Smooth muscle cell (in vitro differentiated cells): ENCODE results near the gene UCKL1. TPM values are rescaled to one million over a fixed set of nuclear protein-coding genes. Genes with fewer than 3 reads are reported as not detected.

Experiments used
- DNase-seq: peaks from one replicate; lab custom pipeline; 2025; ENCODE audit not compliant: unreplicated experiment; lab: John Stamatoyannopoulos, UW
- H2AFZ ChIP-seq: fragments of 200-600 bp; sonication (generic); 2 replicates; pipeline ENCODE4 v1.6.0; 2016; ENCODE audit warnings: antibody characterized with exemption, low read depth, mild to moderate bottlenecking
- H3F3A ChIP-seq: fragments of 200-600 bp; sonication (generic); 2 replicates; pipeline ENCODE4 v1.6.0; 2017; ENCODE audit warnings: antibody characterized with exemption, low read depth
- H3K27ac ChIP-seq: fragments of 200-600 bp; sonication (generic); 2 replicates; pipeline ENCODE4 v1.5.1; 2016; ENCODE audit warnings: low read depth, mild to moderate bottlenecking
- H3K27me3 ChIP-seq: fragments of 200-600 bp; sonication (generic); 2 replicates; pipeline ENCODE4 v1.6.1; 2016; ENCODE audit warnings: low read depth, mild to moderate bottlenecking
- H3K36me3 ChIP-seq: fragments of 200-600 bp; sonication (generic); 2 replicates; pipeline ENCODE4 v1.5.1; 2016; ENCODE audit warnings: low read depth
- H3K4me1 ChIP-seq: fragments of 200-600 bp; sonication (generic); 2 replicates; pipeline ENCODE4 v1.5.1; 2016; ENCODE audit warnings: low read depth
- H3K4me2 ChIP-seq: fragments of 200-600 bp; sonication (generic); 2 replicates; pipeline ENCODE4 v1.6.0; 2016; ENCODE audit warnings: mild to moderate bottlenecking
- H3K4me3 ChIP-seq: fragments of 200-600 bp; sonication (generic); 2 replicates; pipeline ENCODE4 v1.5.1; 2016; ENCODE audit warnings: mild to moderate bottlenecking
- H3K79me2 ChIP-seq: fragments of 200-600 bp; sonication (generic); 2 replicates; pipeline ENCODE4 v1.6.0; 2016; ENCODE audit warnings: low read depth, mild to moderate bottlenecking
- H3K9ac ChIP-seq: fragments of 200-600 bp; sonication (generic); 2 replicates; pipeline ENCODE4 v1.6.0; 2016; ENCODE audit warnings: low read depth
- H3K9me3 ChIP-seq: fragments of 200-600 bp; sonication (generic); replicated peaks from 2 replicates; pipeline ENCODE4 v1.5.1; 2016; ENCODE audit warnings: low read depth
- H4K20me1 ChIP-seq: fragments of 200-600 bp; sonication (generic); 2 replicates; pipeline ENCODE4 v1.6.0; 2016; ENCODE audit warnings: low read depth
- WGBS: methylation state at CpG from one replicate; pipeline ENCODE4 v1.1.7; 2016; ENCODE audit warnings: low lambda C conversion rate; 5-methylcytosine and 5-hydroxymethylcytosine counted together
- polyA plus RNA-seq: library from polyadenylated mRNA; unstranded; fragments of >200 nt; fragmentation: Nextera tagmentation; extraction: Ambion mirVana; gene quantifications from 2 replicates; pipeline ENCODE4 v1.2.1, GENCODE V29; 2016
- total RNA-seq: library from RNA; depleted of rRNA; stranded (reverse); fragments of >200 nt; gene quantifications from 2 replicates; pipeline ENCODE4 v1.2.3, GENCODE V29; 2014
- TF ChIP-seq, protein P1 (sequence below): fragments of 200-600 bp; sonication (generic); IDR thresholded peaks from 2 replicates; pipeline ENCODE4 v1.5.1; 2017; ENCODE audit warnings: borderline replicate concordance, mild to moderate bottlenecking, antibody characterized with exemption; ENCODE audit not compliant: insufficient read depth, poor library complexity, severe bottlenecking

The UCKL1 gene
- 12.8 and 17.2 TPM in 2 replicates for total RNA-seq
- 22.6 and 29.3 TPM in 2 replicates for polyA plus RNA-seq

DNA sequence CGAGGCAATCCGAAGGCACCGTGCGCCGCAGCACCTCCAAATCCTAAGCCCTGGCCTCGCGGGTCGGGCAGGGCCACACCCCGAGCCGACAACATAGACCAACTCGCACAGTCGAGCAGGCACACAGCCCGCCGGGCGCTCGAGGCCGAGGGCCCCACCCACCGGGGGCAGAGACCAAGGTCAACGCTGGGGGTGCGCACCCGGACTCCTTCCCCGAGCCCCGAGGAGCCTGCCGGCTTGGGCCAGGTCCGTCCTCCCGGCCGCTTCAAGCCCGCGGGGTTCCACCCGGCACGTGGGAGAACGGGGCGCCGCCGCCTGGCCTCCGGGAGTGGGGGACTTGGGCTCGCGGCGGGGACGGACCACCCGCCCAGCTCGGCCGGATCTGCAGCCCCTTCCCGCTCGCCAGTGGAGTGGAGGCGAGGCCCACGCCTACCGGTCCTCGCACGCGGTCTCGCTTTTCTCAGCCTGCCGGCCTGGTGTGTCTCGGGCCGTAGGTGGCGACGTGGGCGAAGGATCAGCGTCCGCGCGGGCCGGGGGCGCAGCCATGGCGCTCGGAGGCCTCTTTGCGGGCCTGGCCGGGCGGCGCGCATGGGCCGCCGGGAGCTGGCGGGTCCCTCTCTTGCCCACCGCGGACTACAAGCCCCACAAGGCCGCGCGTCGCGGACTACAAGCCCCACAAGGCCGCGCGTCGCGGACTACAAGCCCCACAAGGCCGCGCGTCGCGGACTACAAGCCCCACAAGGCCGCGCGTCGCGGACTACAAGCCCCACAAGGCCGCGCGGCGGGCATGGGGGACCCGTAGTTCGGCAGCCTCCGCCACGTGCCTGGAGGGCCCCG, at the start of gene UCKL1:
UCKL1 (minus strand) TSS at position 590 of the 837 bp plus-strand sequence; CDS start at position 546, 44 bp downstream.
- peak within 1 kb of the TSS; percentile 80 for H3K27ac ChIP-seq
- H4K20me1 ChIP-seq: peaks cover 47% of the 10 kb centered on the region
- peak; percentile 60 for DNase-seq
- peak within 1 kb of the TSS; percentile 83 for H3K9ac ChIP-seq
- no peaks in the 10 kb centered on the region for H3K27me3 ChIP-seq
- H3K4me3 ChIP-seq: peak within 1 kb of the TSS; percentile 99
- TF ChIP-seq, protein P1, sequence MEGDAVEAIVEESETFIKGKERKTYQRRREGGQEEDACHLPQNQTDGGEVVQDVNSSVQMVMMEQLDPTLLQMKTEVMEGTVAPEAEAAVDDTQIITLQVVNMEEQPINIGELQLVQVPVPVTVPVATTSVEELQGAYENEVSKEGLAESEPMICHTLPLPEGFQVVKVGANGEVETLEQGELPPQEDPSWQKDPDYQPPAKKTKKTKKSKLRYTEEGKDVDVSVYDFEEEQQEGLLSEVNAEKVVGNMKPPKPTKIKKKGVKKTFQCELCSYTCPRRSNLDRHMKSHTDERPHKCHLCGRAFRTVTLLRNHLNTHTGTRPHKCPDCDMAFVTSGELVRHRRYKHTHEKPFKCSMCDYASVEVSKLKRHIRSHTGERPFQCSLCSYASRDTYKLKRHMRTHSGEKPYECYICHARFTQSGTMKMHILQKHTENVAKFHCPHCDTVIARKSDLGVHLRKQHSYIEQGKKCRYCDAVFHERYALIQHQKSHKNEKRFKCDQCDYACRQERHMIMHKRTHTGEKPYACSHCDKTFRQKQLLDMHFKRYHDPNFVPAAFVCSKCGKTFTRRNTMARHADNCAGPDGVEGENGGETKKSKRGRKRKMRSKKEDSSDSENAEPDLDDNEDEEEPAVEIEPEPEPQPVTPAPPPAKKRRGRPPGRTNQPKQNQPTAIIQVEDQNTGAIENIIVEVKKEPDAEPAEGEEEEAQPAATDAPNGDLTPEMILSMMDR: no peak
- peak within 1 kb of the TSS; percentile 39 for H2AFZ ChIP-seq
- whole genome bisulfite sequencing: under 1% methylated on average over 99 of the region's 105 CpGs
- no peaks in the 10 kb centered on the region for H3F3A ChIP-seq
- no peaks in the 10 kb centered on the region for H3K36me3 ChIP-seq
- H3K4me1 ChIP-seq: peaks cover 10% of the 10 kb centered on the region
- peaks cover 50% of the 10 kb centered on the region for H3K79me2 ChIP-seq
- H3K9me3 ChIP-seq: no peaks in the 10 kb centered on the region
- peak within 1 kb of the TSS; percentile 100 for H3K4me2 ChIP-seq

DNA sequence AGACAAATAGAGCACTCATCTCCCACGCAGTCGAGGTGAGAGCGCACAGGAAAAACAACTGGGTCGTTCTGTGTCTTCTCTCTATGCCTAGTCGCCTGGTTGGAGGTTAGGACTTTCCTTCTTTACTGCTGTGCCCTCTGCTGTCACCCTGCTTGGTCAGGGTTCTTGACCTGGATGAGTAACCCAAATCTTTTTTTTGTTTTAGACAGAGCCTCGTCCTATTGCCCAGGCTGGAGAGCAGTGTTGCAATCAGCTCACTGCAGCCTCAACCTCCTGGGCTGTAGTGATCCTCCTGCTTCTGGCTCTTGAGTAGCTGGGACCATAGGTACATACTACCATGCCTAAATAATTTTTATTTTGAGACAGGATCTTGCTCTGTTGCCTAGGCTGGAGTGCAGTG, 49.2 kb upstream of the UCKL1 start:
- H3K79me2 ChIP-seq: peaks cover 7% of the 10 kb centered on the region
- TF ChIP-seq, protein P1: no peak
- H3K4me2 ChIP-seq: no peak overlapping the region
- no peaks in the 10 kb centered on the region for H3K4me1 ChIP-seq
- H3K9ac ChIP-seq: no peak overlapping the region
- peaks cover 12% of the 10 kb centered on the region for H3K36me3 ChIP-seq
- H3K4me3 ChIP-seq: no peak overlapping the region
- WGBS: 96% methylated on average over 6 of the region's 6 CpGs
- no peaks in the 10 kb centered on the region for H3K9me3 ChIP-seq
- no peaks in the 10 kb centered on the region for H3F3A ChIP-seq
- no peak overlapping the region for H2AFZ ChIP-seq
- no peak for DNase-seq
- peaks cover 65% of the 10 kb centered on the region for H4K20me1 ChIP-seq
- no peak overlapping the region for H3K27ac ChIP-seq
- no peaks in the 10 kb centered on the region for H3K27me3 ChIP-seq

DNA sequence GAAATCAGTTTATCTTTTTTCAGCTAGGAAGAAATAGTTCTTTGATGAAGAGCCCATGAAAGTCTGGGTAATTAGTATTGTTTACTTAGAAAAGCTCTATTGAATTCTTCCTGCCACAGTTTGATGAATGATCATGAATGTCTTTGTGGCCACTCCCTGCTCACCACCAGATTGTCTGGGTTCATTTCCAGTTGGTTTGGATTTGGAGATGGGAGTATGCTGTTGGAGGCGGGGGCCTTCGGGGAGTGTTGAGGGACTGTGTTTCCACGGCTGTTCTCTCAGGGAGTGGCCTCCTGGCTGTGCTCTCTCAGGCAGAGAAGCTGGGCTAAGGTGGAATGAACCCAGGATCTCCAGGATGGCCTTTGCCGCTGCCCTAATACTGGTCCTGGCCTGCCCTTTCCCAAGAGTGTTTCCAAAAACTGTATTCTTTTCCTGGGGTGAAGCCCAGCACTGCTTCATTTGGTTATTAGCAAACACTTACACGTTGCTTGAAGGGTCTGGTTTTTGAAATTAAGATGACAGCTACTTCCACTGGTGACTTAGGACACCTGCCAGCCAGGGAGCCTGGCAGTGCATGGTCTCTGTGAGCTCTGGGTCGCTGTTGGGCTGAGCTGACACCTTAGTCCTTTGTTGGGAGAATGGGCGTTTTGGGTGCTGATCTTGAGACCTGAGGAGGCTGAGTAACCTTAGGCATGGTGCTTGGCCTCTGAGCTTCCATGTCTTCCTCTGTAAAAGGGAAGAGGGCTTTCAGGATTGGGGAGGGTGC, 47.9 kb upstream of the UCKL1 start:
- H4K20me1 ChIP-seq: peaks cover 55% of the 10 kb centered on the region

More for the DNA sequence above, 47.9 kb upstream of the UCKL1 start:
- TF ChIP-seq, protein P1: no peak
- Histone ChIP-seq H3K27me3 (no peaks in the 10 kb centered on the region), H3K79me2 (peaks cover 7% of the 10 kb centered on the region), H3K4me2 (no peak overlapping the region), H3F3A (no peaks in the 10 kb centered on the region), H3K36me3 (peaks cover 12% of the 10 kb centered on the region), H3K4me1 (no peaks in the 10 kb centered on the region), H3K9me3 (no peaks in the 10 kb centered on the region), H3K4me3 (no peak overlapping the region), H3K9ac (no peak overlapping the region), H3K27ac (no peak overlapping the region), H2AFZ (no peak overlapping the region)
- no peak for DNase-seq
- 97% methylated on average over 7 of the region's 7 CpGs for WGBS
